ENCODE measurements around the gene HSPA13. TPM values are rescaled to one million over a fixed set of nuclear protein-coding genes. Genes with fewer than 3 reads are reported as not detected.

The HSPA13 gene
- polyA plus RNA-seq, 1 donor from 2014 or later = 165 TPM

DNA sequence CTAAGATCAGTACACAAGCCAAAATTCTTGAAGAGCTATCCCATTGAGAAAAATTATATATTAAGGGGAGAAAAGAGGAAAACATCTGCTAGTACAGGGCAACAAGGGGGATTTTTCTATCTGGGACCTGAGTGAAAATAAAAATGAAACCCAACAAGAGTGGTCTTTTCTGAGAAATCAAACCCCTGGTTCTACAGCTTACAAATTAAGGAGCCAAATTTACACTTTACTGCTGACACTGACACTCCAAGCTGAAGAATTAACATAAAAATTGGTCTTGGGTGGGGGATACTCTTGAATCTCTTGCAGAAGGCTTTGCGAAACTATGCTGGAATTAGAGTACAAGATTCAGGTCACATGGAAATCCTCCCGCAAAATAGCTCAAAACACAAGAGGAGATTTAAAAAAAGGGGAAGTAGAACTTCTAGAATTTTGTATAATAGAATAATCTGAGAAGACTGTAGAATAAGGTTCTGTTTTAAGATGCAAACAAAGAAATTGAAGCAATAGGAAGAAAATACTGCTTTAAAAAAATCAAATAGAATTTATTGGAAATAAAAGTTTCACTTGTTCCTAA, 32.1 kb upstream of the HSPA13 start:
- Histone ChIP-seq H4K20me1 (ENCODE audit: insufficient read depth) (no peaks in the 10 kb centered on the region), H3K27me3 (ENCODE audit: insufficient read depth, low read depth, low read length) (no peaks in the 10 kb centered on the region), H3K9me3 (ENCODE audit: low read length) (peaks cover 14% of the 10 kb centered on the region), H3K27ac (ENCODE audit: low read length) (no peak overlapping the region), H3K79me2 (replicated peaks; ENCODE audit: insufficient read depth, low read length) (no peaks in the 10 kb centered on the region), H3K36me3 (ENCODE audit: insufficient read depth, low read length) (no peaks in the 10 kb centered on the region), H3K4me2 (ENCODE audit: low read length) (no peak overlapping the region), H3K4me3 (ENCODE audit: low read length) (no peak overlapping the region), H3K9me2 (ENCODE audit: insufficient read depth, low read length) (no peaks in the 10 kb centered on the region), H3K9ac (ENCODE audit: low read length) (no peak overlapping the region), H3F3A (ENCODE audit: insufficient read depth, low read length, poor library complexity, severe bottlenecking) (no peaks in the 10 kb centered on the region), H2AFZ (ENCODE audit: low read depth, low read length) (no peak overlapping the region)
- TF ChIP-seq RAD21 (conservative IDR thresholded peaks at IDR 0.05) (no peak), EP300 (conservative IDR thresholded peaks at IDR 0.05; ENCODE audit: poor library complexity, severe bottlenecking) (no peak), EZH2 (IDR thresholded peaks at IDR 0.05; ENCODE audit: borderline replicate concordance, insufficient read depth, low read length, poor library complexity, severe bottlenecking) (no peak), POLR2AphosphoS5 (IDR thresholded peaks at IDR 0.05) (no peak), TAF1 (IDR thresholded peaks at IDR 0.05; ENCODE audit: low read depth) (no peak), MXI1 (conservative IDR thresholded peaks at IDR 0.05; ENCODE audit: poor library complexity, severe bottlenecking) (no peak), SMC3 (conservative IDR thresholded peaks at IDR 0.05; ENCODE audit: poor library complexity) (no peak)
- TF ChIP-seq, protein P1, sequence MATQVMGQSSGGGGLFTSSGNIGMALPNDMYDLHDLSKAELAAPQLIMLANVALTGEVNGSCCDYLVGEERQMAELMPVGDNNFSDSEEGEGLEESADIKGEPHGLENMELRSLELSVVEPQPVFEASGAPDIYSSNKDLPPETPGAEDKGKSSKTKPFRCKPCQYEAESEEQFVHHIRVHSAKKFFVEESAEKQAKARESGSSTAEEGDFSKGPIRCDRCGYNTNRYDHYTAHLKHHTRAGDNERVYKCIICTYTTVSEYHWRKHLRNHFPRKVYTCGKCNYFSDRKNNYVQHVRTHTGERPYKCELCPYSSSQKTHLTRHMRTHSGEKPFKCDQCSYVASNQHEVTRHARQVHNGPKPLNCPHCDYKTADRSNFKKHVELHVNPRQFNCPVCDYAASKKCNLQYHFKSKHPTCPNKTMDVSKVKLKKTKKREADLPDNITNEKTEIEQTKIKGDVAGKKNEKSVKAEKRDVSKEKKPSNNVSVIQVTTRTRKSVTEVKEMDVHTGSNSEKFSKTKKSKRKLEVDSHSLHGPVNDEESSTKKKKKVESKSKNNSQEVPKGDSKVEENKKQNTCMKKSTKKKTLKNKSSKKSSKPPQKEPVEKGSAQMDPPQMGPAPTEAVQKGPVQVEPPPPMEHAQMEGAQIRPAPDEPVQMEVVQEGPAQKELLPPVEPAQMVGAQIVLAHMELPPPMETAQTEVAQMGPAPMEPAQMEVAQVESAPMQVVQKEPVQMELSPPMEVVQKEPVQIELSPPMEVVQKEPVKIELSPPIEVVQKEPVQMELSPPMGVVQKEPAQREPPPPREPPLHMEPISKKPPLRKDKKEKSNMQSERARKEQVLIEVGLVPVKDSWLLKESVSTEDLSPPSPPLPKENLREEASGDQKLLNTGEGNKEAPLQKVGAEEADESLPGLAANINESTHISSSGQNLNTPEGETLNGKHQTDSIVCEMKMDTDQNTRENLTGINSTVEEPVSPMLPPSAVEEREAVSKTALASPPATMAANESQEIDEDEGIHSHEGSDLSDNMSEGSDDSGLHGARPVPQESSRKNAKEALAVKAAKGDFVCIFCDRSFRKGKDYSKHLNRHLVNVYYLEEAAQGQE (IDR thresholded peaks at IDR 0.05; ENCODE audit: borderline replicate concordance) = no peak
- TF ChIP-seq, protein P2, sequence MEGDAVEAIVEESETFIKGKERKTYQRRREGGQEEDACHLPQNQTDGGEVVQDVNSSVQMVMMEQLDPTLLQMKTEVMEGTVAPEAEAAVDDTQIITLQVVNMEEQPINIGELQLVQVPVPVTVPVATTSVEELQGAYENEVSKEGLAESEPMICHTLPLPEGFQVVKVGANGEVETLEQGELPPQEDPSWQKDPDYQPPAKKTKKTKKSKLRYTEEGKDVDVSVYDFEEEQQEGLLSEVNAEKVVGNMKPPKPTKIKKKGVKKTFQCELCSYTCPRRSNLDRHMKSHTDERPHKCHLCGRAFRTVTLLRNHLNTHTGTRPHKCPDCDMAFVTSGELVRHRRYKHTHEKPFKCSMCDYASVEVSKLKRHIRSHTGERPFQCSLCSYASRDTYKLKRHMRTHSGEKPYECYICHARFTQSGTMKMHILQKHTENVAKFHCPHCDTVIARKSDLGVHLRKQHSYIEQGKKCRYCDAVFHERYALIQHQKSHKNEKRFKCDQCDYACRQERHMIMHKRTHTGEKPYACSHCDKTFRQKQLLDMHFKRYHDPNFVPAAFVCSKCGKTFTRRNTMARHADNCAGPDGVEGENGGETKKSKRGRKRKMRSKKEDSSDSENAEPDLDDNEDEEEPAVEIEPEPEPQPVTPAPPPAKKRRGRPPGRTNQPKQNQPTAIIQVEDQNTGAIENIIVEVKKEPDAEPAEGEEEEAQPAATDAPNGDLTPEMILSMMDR (IDR thresholded peaks at IDR 0.05; ENCODE audit: poor library complexity, severe bottlenecking) = no peak

DNA sequence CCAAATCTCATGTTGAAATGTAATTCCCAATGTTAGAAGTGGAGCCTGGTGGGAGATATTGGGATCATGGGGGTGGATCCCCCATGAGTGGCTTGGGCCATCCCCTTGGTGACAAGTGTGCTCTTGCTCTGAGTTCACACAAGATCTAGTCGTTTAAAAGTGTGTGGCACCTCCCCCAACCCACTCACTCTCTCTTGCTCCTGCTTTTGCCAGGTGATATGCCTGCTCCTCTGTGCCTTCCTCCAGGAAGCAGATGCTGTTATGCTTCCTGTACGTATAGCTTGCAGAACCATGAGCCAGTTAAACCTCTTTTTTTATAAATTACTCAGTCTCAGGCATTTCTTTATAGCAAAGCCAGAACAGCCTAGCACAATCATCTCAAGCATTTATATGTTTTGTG, 23.0 kb upstream of the HSPA13 start:
- H3K36me3 ChIP-seq (ENCODE audit: insufficient read depth, low read length) = no peaks in the 10 kb centered on the region
- H3K4me2 ChIP-seq (ENCODE audit: low read length) = no peak overlapping the region
- TF ChIP-seq RAD21 (conservative IDR thresholded peaks at IDR 0.05) (no peak), EP300 (conservative IDR thresholded peaks at IDR 0.05; ENCODE audit: poor library complexity, severe bottlenecking) (no peak), POLR2AphosphoS5 (IDR thresholded peaks at IDR 0.05) (no peak), EZH2 (IDR thresholded peaks at IDR 0.05; ENCODE audit: borderline replicate concordance, insufficient read depth, low read length, poor library complexity, severe bottlenecking) (no peak), SMC3 (conservative IDR thresholded peaks at IDR 0.05; ENCODE audit: poor library complexity) (no peak), TAF1 (IDR thresholded peaks at IDR 0.05; ENCODE audit: low read depth) (no peak), MXI1 (conservative IDR thresholded peaks at IDR 0.05; ENCODE audit: poor library complexity, severe bottlenecking) (no peak)
- TF ChIP-seq, protein P1 (IDR thresholded peaks at IDR 0.05; ENCODE audit: borderline replicate concordance) = no peak
- TF ChIP-seq, protein P2 (IDR thresholded peaks at IDR 0.05; ENCODE audit: poor library complexity, severe bottlenecking) = no peak
- H4K20me1 ChIP-seq (ENCODE audit: insufficient read depth) = no peaks in the 10 kb centered on the region
- H3K4me3 ChIP-seq (ENCODE audit: low read length) = no peak overlapping the region
- H3F3A ChIP-seq (ENCODE audit: insufficient read depth, low read length, poor library complexity, severe bottlenecking) = no peaks in the 10 kb centered on the region
- H2AFZ ChIP-seq (ENCODE audit: low read depth, low read length) = no peak overlapping the region
- no peak overlapping the region for H3K9ac ChIP-seq (ENCODE audit: low read length)
- no peak overlapping the region for H3K27ac ChIP-seq (ENCODE audit: low read length)
- no peaks in the 10 kb centered on the region for H3K79me2 ChIP-seq (replicated peaks; ENCODE audit: insufficient read depth, low read length)
- no peaks in the 10 kb centered on the region for H3K9me2 ChIP-seq (ENCODE audit: insufficient read depth, low read length)
- H3K9me3 ChIP-seq (ENCODE audit: low read length) = no peaks in the 10 kb centered on the region
- no peaks in the 10 kb centered on the region for H3K27me3 ChIP-seq (ENCODE audit: insufficient read depth, low read depth, low read length)

Data from neural cell (in vitro differentiated cells).